Muscle of leg (tissue), 11 donors: Measurements from ENCODE around the gene KDM4E. TPM values are rescaled to one million over a fixed set of nuclear protein-coding genes. Genes with fewer than 3 reads are reported as not detected.
"Not testable (repeated sequence)": the region's sequence is repeated elsewhere in the genome, so short reads cannot be mapped to it uniquely, and the experiment has no call there.

Source experiments
- DNase-seq: peaks from one replicate; pipeline ENCODE4 v3.0.0; 2013
- H3K27ac ChIP-seq: one replicate; pipeline ENCODE4 v1.5.1; 2013; ENCODE audit warnings: mild to moderate bottlenecking, low read length, control low read depth
- H3K27me3 ChIP-seq: one replicate; pipeline ENCODE4 v1.6.1; 2013; ENCODE audit warnings: low read length; ENCODE audit not compliant: control insufficient read depth, insufficient read depth
- H3K36me3 ChIP-seq: one replicate; pipeline ENCODE4 v1.6.1; 2013; ENCODE audit warnings: low read length; ENCODE audit not compliant: control insufficient read depth, insufficient read depth
- H3K4me1 ChIP-seq: one replicate; pipeline ENCODE4 v1.6.1; 2013; ENCODE audit warnings: low read length; ENCODE audit not compliant: control insufficient read depth, insufficient read depth
- H3K4me3 ChIP-seq: one replicate; pipeline ENCODE4 v1.5.1; 2013; ENCODE audit warnings: low read length, control low read depth
- H3K9me3 ChIP-seq: replicated peaks from 2 replicates; pipeline ENCODE4 v1.6.1; 2013; ENCODE audit warnings: low read depth, low read length; ENCODE audit not compliant: control insufficient read depth
- WGBS: methylation state at CpG from one replicate; pipeline ENCODE4 v1.1.5; 2013; ENCODE audit warnings: missing lambda C conversion rate; ENCODE audit not compliant: insufficient coverage; 5-methylcytosine and 5-hydroxymethylcytosine counted together
- polyA plus RNA-seq, 8 donors: library from polyadenylated mRNA; unstranded; fragments of 120-200 nt; gene quantifications; one replicate each; pipeline versions ENCODE4 v1.2.1 to v1.2.3, GENCODE V29; 2013; ENCODE audit warnings: inconsistent platforms in 1 of 8, low replicate concordance in 1 of 8; ENCODE audit not compliant: insufficient read length in 8 of 8, insufficient read depth in 1 of 8
- total RNA-seq: library from RNA; stranded (reverse); fragments of 120-200 nt; gene quantifications from one replicate; pipeline ENCODE4 v1.2.4, GENCODE V29; 2013

Gene KDM4E
- total and polyA plus RNA-seq, 9 donors = 0.07 to 0.25 (median 0.11) TPM; not detected in 1

DNA sequence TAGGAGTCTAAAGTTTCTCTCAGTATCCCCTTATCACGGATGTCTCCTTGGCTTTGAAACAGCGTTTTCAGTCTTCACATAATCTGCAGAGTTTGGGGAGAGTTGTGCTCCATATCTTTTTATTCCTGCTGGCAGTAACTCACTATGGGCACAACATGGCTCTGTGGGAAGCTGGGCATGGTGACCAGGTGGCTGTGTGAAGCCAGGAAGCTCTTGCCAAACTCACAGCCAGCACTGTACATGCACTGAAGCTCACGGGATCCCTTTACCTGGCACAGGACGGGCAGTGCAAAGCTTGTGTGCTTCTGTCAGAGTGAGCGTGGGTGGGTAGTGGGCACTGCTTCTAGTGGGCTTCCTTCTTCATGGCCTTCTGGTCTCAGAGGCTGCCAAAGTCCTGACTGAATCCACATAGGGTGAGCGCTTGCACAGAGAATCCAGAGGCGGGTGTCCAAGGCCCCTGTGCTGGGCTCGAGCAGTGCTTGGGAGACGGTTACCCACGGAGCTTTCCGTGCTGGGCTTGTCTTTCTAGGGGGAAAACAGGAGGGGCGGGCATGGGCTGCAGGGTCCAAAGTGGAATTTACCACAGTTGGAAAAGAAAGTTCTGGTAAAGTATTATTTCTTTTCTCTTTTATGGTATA, 10.8 kb upstream of the KDM4E start:
- WGBS = 70% methylated on average over 5 of the region's 12 CpGs
- H3K36me3 ChIP-seq = no peaks in the 10 kb centered on the region
- no peak overlapping the region for H3K4me3 ChIP-seq
- H3K9me3 ChIP-seq = no peaks in the 10 kb centered on the region
- no peaks in the 10 kb centered on the region for H3K4me1 ChIP-seq
- no peak for DNase-seq
- H3K27me3 ChIP-seq = no peaks in the 10 kb centered on the region
- H3K27ac ChIP-seq = no peak overlapping the region

DNA sequence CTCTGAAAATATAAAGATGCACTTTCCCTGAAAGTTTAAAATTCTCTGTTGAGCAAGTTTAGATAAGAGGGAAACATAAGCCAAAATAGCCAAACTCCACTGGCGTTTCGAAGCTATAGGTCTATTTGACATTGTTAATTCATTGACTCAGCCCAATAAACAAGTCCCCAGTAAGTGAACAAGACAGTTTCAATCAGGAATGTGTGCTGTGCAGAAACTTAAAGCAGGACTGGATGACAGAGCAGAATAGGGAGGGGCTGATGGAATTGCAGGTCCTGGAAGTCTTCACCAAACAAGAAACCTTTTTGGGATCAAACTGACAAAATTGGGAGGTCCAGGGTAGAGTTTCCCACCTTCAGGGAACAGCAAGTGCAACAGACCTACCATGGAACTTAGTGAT, 8.9 kb upstream of the KDM4E start:
- whole genome bisulfite sequencing = no CpG with 5 or more reads among the region's 2 CpGs

GRCh38 chr11:95021468-95021867, 3.6 kb upstream of the KDM4E start:
- H3K27ac ChIP-seq, H3K27me3 ChIP-seq, H3K36me3 ChIP-seq, H3K4me3 ChIP-seq, H3K9me3 ChIP-seq, H3K4me1 ChIP-seq, DNase-seq: not testable (repeated sequence)
- WGBS = 86% methylated on average over 5 of the region's 5 CpGs

More for the DNA sequence above, 8.9 kb upstream of the KDM4E start:
- no peaks in the 10 kb centered on the region for H3K9me3 ChIP-seq
- H3K27ac ChIP-seq = no peak overlapping the region
- H3K4me1 ChIP-seq = no peaks in the 10 kb centered on the region
- H3K4me3 ChIP-seq = no peak overlapping the region
- DNase-seq = no peak
- H3K36me3 ChIP-seq = no peaks in the 10 kb centered on the region
- H3K27me3 ChIP-seq = no peaks in the 10 kb centered on the region

DNA sequence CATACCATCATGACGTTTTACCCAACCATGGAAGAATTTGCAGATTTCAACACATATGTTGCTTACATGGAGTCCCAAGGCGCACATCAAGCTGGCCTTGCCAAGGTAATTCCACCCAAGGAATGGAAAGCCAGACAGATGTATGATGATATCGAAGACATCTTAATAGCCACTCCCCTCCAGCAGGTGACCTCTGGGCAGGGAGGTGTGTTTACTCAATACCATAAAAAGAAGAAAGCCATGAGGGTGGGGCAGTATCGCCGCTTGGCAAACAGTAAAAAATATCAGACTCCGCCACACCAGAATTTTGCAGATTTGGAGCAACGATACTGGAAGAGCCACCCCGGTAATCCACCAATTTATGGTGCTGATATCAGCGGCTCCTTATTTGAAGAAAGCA, 536 bp downstream of the KDM4E start:
- H3K27ac ChIP-seq, H3K9me3 ChIP-seq, H3K4me1 ChIP-seq, H3K36me3 ChIP-seq, H3K27me3 ChIP-seq, H3K4me3 ChIP-seq, DNase-seq: not testable (repeated sequence)
- no CpG with 5 or more reads among the region's 9 CpGs for WGBS

DNA sequence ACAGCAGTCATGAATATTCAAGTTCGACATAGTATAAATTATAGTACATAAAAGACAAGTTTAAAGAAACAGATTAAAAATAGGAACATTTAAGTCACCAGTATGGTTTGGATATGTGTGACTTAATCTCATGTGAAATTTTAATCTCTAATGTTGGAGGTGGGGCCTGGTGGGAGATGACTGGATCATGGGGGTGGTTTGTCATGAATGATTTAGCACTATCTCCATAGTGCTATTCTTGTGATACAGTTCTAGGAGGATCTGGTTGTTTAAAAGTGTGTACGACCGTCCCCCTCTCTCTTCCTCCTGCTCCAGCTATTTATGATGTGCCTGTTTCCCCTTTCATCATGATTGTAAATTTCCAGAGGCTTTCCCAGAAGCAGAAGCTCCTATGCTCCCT, 3.3 kb downstream of the KDM4E start:
- Histone ChIP-seq H3K9me3 (no peaks in the 10 kb centered on the region), H3K4me3 (no peak overlapping the region), H3K4me1 (no peaks in the 10 kb centered on the region), H3K27me3 (no peaks in the 10 kb centered on the region), H3K36me3 (no peaks in the 10 kb centered on the region), H3K27ac (no peak overlapping the region)
- DNase-seq = no peak
- no CpG with 5 or more reads among the region's 3 CpGs for WGBS

DNA sequence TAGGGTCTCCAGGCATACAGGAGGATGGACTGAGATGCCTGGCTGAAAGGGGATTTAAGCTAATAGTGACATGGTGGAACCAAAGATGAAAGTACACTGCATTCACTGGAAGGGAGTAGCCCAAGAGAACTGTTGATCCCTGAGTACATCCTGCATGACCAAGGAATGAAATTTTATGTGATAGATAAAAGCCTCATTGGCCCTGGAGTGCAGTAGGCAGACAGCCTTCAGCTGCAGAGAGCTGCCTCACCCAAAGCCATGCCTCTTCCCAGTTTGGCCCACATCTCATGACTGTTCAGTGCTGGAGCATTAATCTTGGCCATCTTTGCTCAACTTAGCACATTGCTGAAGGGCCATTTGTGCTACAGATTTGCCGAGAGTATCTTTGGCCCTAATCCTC, 8.0 kb downstream of the KDM4E start:
- DNase-seq = no peak
- Histone ChIP-seq H3K27me3 (peaks cover 7% of the 10 kb centered on the region), H3K4me3 (no peak overlapping the region), H3K9me3 (no peaks in the 10 kb centered on the region), H3K36me3 (no peaks in the 10 kb centered on the region), H3K27ac (no peak overlapping the region), H3K4me1 (no peaks in the 10 kb centered on the region)
- WGBS = 83% methylated on average over 1 of the region's 1 CpG

GRCh38 chr11:95035316-95035715, 10.3 kb downstream of the KDM4E start:
- Histone ChIP-seq H3K27ac (no peak overlapping the region), H3K27me3 (peaks cover 8% of the 10 kb centered on the region), H3K9me3 (no peaks in the 10 kb centered on the region), H3K4me3 (no peak overlapping the region), H3K36me3 (no peaks in the 10 kb centered on the region), H3K4me1 (no peaks in the 10 kb centered on the region)
- WGBS = 82% methylated on average over 1 of the region's 2 CpGs
- DNase-seq = no peak

- not testable (repeated sequence) for H3K27ac ChIP-seq, H3K4me1 ChIP-seq, H3K36me3 ChIP-seq, H3K9me3 ChIP-seq
- Histone ChIP-seq H3K4me3 (peak overlapping the region; percentile 28), H3K27me3 (peaks cover 16% of the 10 kb centered on the region)
- WGBS = 19% methylated on average over 70 of the region's 71 CpGs
- DNase-seq = peak; percentile 24
Observed at GRCh38 chr11:95037356-95038035, 12.4 kb downstream of the KDM4E start.

- Histone ChIP-seq H3K4me3 (no peak overlapping the region), H3K4me1 (no peaks in the 10 kb centered on the region), H3K27me3 (peaks cover 22% of the 10 kb centered on the region), H3K9me3 (no peaks in the 10 kb centered on the region), H3K27ac (no peak overlapping the region), H3K36me3 (no peaks in the 10 kb centered on the region)
- DNase-seq = no peak
- WGBS = no CpG with 5 or more reads among the region's 1 CpG
Observed at GRCh38 chr11:95042239-95042638, 17.2 kb downstream of the KDM4E start.

GRCh38 chr11:95042906-95043305, 17.8 kb downstream of the KDM4E start:
- H3K27ac ChIP-seq = no peak overlapping the region
- H3K4me3 ChIP-seq = no peak overlapping the region
- peaks cover 18% of the 10 kb centered on the region for H3K27me3 ChIP-seq
- WGBS = 92% methylated on average over 2 of the region's 3 CpGs
- H3K4me1 ChIP-seq = no peaks in the 10 kb centered on the region
- H3K9me3 ChIP-seq = no peaks in the 10 kb centered on the region
- H3K36me3 ChIP-seq = no peaks in the 10 kb centered on the region
- no peak for DNase-seq
